Measurements from ENCODE around the gene SUB1.

GRCh38 chr5:32578764-32579163 lies 6.6 kb upstream of the SUB1 start:
- no peak for TF ChIP-seq POLR2A (IDR thresholded peaks at IDR 0.05)
- no peak for TF ChIP-seq CTCF (IDR thresholded peaks at IDR 0.05)
